ENCODE results near the gene CAPN5. TPM values are rescaled to one million over a fixed set of nuclear protein-coding genes. Genes with fewer than 3 reads are reported as not detected.

CAPN5 gene
- total RNA-seq, 1 donor from 2014 or later, result 7.4 TPM

DNA sequence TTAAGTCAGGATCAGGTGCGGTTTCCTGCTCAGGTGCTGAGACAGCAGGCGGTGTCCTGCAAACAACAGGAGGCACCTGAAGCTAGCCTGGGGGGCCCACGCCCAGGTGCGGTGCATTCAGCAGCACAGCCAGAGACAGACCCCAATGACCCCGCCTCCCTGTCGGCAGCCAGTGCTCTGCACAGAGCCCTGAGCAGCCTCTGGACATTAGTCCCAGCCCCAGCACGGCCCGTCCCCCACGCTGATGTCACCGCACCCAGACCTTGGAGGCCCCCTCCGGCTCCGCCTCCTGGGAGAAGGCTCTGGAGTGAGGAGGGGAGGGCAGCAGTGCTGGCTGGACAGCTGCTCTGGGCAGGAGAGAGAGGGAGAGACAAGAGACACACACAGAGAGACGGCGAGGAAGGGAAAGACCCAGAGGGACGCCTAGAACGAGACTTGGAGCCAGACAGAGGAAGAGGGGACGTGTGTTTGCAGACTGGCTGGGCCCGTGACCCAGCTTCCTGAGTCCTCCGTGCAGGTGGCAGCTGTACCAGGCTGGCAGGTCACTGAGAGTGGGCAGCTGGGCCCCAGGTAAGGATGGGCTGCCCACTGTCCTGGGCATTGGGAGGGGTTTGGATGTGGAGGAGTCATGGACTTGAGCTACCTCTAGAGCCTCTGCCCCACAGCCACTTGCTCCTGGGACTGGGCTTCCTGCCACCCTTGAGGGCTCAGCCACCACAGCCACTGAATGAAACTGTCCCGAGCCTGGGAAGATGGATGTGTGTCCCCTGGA is 61.3 kb downstream of the CAPN5 start, which contains the start of gene MYO7A:
TSS of gene MYO7A (plus strand) at position 327 of the 772 bp plus-strand sequence. CDS start 2,389 bp downstream, outside the sequence.
- no peak within 1 kb of the TSS for H3K9ac ChIP-seq
- Mint-ChIP-seq H3K4me3 (peak within 1 kb of the TSS; percentile 77), H3K27me3 (ENCODE audit: insufficient read depth, low read depth) (peaks cover 7% of the 10 kb centered on the region), H3K36me3 (no peaks in the 10 kb centered on the region), H3K9me3 (no peaks in the 10 kb centered on the region), H3K27ac (peak within 1 kb of the TSS; percentile 94), H3K4me1 (peaks cover 31% of the 10 kb centered on the region)
- no peaks in the 10 kb centered on the region for H3K36me3 ChIP-seq
- H3K27me3 ChIP-seq, result no peaks in the 10 kb centered on the region
- H3K79me2 ChIP-seq (ENCODE audit: low read depth), result no peaks in the 10 kb centered on the region
- peaks cover 9% of the 10 kb centered on the region for H3K4me1 ChIP-seq
- no peak within 1 kb of the TSS for H3K27ac ChIP-seq
- H3K4me2 ChIP-seq, result peak within 1 kb of the TSS; percentile 92
- no peaks in the 10 kb centered on the region for H3K9me3 ChIP-seq (ENCODE audit: low read depth)
- peak within 1 kb of the TSS; percentile 55 for H3K4me3 ChIP-seq
- H3F3A ChIP-seq (ENCODE audit: low read depth), result peaks cover 5% of the 10 kb centered on the region
- peak within 1 kb of the TSS; percentile 95 for H2AFZ ChIP-seq (replicated peaks)
- no peak for TF ChIP-seq EZH2 (IDR thresholded peaks at IDR 0.05)
- no peak for TF ChIP-seq EZH2phosphoT487 (IDR thresholded peaks at IDR 0.05)
- TF ChIP-seq, protein P1, sequence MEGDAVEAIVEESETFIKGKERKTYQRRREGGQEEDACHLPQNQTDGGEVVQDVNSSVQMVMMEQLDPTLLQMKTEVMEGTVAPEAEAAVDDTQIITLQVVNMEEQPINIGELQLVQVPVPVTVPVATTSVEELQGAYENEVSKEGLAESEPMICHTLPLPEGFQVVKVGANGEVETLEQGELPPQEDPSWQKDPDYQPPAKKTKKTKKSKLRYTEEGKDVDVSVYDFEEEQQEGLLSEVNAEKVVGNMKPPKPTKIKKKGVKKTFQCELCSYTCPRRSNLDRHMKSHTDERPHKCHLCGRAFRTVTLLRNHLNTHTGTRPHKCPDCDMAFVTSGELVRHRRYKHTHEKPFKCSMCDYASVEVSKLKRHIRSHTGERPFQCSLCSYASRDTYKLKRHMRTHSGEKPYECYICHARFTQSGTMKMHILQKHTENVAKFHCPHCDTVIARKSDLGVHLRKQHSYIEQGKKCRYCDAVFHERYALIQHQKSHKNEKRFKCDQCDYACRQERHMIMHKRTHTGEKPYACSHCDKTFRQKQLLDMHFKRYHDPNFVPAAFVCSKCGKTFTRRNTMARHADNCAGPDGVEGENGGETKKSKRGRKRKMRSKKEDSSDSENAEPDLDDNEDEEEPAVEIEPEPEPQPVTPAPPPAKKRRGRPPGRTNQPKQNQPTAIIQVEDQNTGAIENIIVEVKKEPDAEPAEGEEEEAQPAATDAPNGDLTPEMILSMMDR (IDR thresholded peaks at IDR 0.05), result no peak
- H4K20me1 ChIP-seq (ENCODE audit: low read depth), result no peaks in the 10 kb centered on the region
- peak; percentile 77 for DNase-seq (ENCODE audit: low spot score)

DNA sequence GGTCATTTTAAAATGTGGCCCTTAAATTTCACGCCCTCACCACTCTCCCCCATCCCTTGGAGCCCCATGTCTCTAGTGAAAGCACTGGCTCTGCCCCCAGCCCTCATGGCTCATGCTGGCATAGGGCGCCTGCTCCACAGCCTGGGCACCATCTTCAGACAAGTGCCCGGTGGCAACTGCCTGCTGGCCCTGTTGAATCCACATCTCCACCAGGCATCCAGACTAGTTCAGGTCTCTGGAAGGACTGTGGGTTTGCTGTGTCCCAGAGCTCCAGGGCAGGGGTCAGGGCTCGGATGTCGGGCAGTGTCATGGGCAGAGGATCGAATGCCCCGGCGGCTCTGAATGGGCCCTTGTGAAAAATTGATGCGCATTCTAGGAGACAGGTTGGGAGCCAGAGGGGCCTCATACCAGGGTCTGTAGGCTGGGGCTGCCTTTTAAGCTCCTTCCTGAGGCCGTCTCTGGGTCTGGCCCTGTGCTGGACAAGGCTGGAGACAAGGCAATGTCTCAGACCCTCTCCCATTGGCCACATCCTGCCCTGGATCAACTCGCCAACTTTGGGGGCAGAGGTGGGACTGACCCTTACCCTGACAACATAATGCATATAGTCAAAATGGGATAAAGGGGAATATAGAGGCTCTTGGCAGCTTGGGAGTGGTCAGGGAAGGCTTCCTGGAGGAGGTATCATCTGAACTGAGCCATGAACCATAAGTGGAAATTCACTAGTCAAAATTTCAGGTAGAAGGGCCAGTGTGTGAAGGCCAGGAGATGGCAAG is 62.5 kb downstream of the CAPN5 start:
- peaks cover 9% of the 10 kb centered on the region for H3K4me1 ChIP-seq
- no peak overlapping the region for H3K4me3 ChIP-seq
- no peak for DNase-seq (ENCODE audit: low spot score)
- Mint-ChIP-seq H3K27me3 (ENCODE audit: insufficient read depth, low read depth) (peaks cover 7% of the 10 kb centered on the region), H3K9me3 (no peaks in the 10 kb centered on the region), H3K4me3 (no peak overlapping the region), H3K4me1 (peaks cover 31% of the 10 kb centered on the region), H3K27ac (no peak overlapping the region), H3K36me3 (no peaks in the 10 kb centered on the region)
- TF ChIP-seq EZH2 (IDR thresholded peaks at IDR 0.05) (no peak), EZH2phosphoT487 (IDR thresholded peaks at IDR 0.05) (no peak)
- TF ChIP-seq, protein P1 (IDR thresholded peaks at IDR 0.05), result no peak
- H2AFZ ChIP-seq (replicated peaks), result no peak overlapping the region
- no peaks in the 10 kb centered on the region for H3K79me2 ChIP-seq (ENCODE audit: low read depth)
- H3K9me3 ChIP-seq (ENCODE audit: low read depth), result no peaks in the 10 kb centered on the region
- no peaks in the 10 kb centered on the region for H3K36me3 ChIP-seq
- no peak overlapping the region for H3K4me2 ChIP-seq
- no peak overlapping the region for H3K9ac ChIP-seq
- H3K27ac ChIP-seq, result no peak overlapping the region
- peaks cover 5% of the 10 kb centered on the region for H3F3A ChIP-seq (ENCODE audit: low read depth)
- H3K27me3 ChIP-seq, result no peaks in the 10 kb centered on the region
- H4K20me1 ChIP-seq (ENCODE audit: low read depth), result no peaks in the 10 kb centered on the region

DNA sequence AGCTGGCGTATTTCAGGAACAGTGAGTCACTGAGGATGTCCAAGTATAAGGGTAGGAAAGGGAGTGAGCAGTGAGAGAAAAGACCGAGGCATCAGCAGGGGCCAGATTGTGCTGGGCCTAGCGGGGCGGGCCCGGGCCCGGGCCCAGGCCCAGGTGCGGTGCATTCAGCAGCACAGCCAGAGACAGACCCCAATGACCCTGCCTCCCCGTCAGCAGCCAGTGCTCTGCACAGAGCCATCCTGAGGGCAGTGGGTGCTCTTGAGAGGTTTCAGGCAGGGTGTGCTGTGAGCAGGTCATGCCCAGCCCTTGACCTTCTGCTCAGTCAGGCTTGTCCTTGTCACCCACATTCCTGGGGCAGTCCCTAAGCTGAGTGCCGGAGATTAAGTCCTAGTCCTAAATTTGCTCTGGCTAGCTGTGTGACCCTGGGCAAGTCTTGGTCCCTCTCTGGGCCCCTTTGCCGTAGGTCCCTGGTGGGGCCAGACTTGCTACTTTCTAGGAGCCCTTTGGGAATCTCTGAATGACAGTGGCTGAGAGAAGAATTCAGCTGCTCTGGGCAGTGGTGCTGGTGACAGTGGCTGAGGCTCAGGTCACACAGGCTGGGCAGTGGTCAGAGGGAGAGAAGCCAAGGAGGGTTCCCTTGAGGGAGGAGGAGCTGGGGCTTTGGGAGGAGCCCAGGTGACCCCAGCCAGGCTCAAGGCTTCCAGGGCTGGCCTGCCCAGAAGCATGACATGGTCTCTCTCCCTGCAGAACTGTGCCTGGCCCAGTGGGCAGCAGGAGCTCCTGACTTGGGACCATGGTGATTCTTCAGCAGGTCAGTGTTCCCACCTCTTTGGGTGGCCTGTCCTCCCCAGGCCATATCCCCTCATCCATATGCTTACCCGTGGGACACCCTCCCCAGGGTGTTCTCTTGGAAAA is 63.3 kb downstream of the CAPN5 start:
- Histone ChIP-seq H3K4me1 (peaks cover 9% of the 10 kb centered on the region), H3K9me3 (ENCODE audit: low read depth) (no peaks in the 10 kb centered on the region), H3K27ac (no peak overlapping the region), H3K36me3 (no peaks in the 10 kb centered on the region), H3K4me3 (no peak overlapping the region), H3K79me2 (ENCODE audit: low read depth) (no peaks in the 10 kb centered on the region), H3F3A (ENCODE audit: low read depth) (peaks cover 5% of the 10 kb centered on the region), H4K20me1 (ENCODE audit: low read depth) (no peaks in the 10 kb centered on the region), H3K27me3 (no peaks in the 10 kb centered on the region), H2AFZ (replicated peaks) (no peak overlapping the region), H3K4me2 (no peak overlapping the region), H3K9ac (no peak overlapping the region)
- no peaks in the 10 kb centered on the region for H3K9me3 Mint-ChIP-seq
- H3K4me1 Mint-ChIP-seq, result peaks cover 31% of the 10 kb centered on the region
- H3K36me3 Mint-ChIP-seq, result no peaks in the 10 kb centered on the region
- DNase-seq (ENCODE audit: low spot score), result no peak
- H3K27ac Mint-ChIP-seq, result no peak overlapping the region
- TF ChIP-seq, protein P1 (IDR thresholded peaks at IDR 0.05), result no peak
- TF ChIP-seq EZH2phosphoT487 (IDR thresholded peaks at IDR 0.05) (no peak), EZH2 (IDR thresholded peaks at IDR 0.05) (no peak)
- peaks cover 7% of the 10 kb centered on the region for H3K27me3 Mint-ChIP-seq (ENCODE audit: insufficient read depth, low read depth)
- no peak overlapping the region for H3K4me3 Mint-ChIP-seq

Data from neural progenitor cell (in vitro differentiated cells).